Activated CD4-positive, alpha-beta memory T cell treated with anti-CD3 and anti-CD28 coated beads, Interleukin-2, amount 10 ng/mL, durations not matched to agents 7 days and 5 days (primary cell): Measurements from ENCODE around the gene SFRP2. TPM values are rescaled to one million over a fixed set of nuclear protein-coding genes. Genes with fewer than 3 reads are reported as not detected.

ENCODE experiments used
- CTCF ChIA-PET: fragments of 350-600 bp; sonication (Branson Sonifier 250); formaldehyde crosslinking; loops from one replicate; lab custom pipeline; 2021; ENCODE audit warnings: antibody characterized with exemption, inconsistent platforms; lab: Charles Lee
- POLR2A ChIA-PET: fragments of 350-600 bp; sonication (Branson Sonifier 250); formaldehyde crosslinking; loops from one replicate; lab custom pipeline; 2021; ENCODE audit warnings: antibody characterized with exemption; lab: Charles Lee
- DNase-seq: peaks from one replicate; pipeline ENCODE4 v3.0.0-alpha.2; 2020
- H3K27ac Mint-ChIP-seq: one replicate; pipeline ENCODE4 v1.8.0; 2021; ENCODE audit warnings: mild to moderate bottlenecking, mixed read lengths
- H3K27me3 Mint-ChIP-seq: one replicate; pipeline ENCODE4 v1.8.0; 2021; ENCODE audit warnings: mixed read lengths
- H3K36me3 Mint-ChIP-seq: one replicate; pipeline ENCODE4 v1.8.0; 2021; ENCODE audit warnings: low read depth, mixed read lengths
- H3K4me1 Mint-ChIP-seq: one replicate; pipeline ENCODE4 v1.8.0; 2021; ENCODE audit warnings: mixed read lengths
- H3K4me3 Mint-ChIP-seq: one replicate; pipeline ENCODE4 v1.8.0; 2021; ENCODE audit warnings: mild to moderate bottlenecking, mixed read lengths
- H3K9me3 Mint-ChIP-seq: one replicate; pipeline ENCODE4 v1.8.0; 2021; ENCODE audit warnings: mixed read lengths
- total RNA-seq, 2 experiments: library from RNA; stranded (reverse); gene quantifications; one replicate each; pipeline ENCODE4 v1.2.3, GENCODE V29; 2021

The SFRP2 gene
- total RNA-seq, 2 experiments from 2014 or later: not detected

GRCh38 chr4:153814789-153815188 is 25.9 kb upstream of the SFRP2 start:
- Mint-ChIP-seq H3K4me3 (no peak overlapping the region), H3K4me1 (no peaks in the 10 kb centered on the region), H3K36me3 (no peaks in the 10 kb centered on the region), H3K27me3 (peaks cover 29% of the 10 kb centered on the region), H3K27ac (no peak overlapping the region), H3K9me3 (no peaks in the 10 kb centered on the region)
- ChIA-PET CTCF (no interaction called here), POLR2A (no interaction called here)
- no peak for DNase-seq

DNA sequence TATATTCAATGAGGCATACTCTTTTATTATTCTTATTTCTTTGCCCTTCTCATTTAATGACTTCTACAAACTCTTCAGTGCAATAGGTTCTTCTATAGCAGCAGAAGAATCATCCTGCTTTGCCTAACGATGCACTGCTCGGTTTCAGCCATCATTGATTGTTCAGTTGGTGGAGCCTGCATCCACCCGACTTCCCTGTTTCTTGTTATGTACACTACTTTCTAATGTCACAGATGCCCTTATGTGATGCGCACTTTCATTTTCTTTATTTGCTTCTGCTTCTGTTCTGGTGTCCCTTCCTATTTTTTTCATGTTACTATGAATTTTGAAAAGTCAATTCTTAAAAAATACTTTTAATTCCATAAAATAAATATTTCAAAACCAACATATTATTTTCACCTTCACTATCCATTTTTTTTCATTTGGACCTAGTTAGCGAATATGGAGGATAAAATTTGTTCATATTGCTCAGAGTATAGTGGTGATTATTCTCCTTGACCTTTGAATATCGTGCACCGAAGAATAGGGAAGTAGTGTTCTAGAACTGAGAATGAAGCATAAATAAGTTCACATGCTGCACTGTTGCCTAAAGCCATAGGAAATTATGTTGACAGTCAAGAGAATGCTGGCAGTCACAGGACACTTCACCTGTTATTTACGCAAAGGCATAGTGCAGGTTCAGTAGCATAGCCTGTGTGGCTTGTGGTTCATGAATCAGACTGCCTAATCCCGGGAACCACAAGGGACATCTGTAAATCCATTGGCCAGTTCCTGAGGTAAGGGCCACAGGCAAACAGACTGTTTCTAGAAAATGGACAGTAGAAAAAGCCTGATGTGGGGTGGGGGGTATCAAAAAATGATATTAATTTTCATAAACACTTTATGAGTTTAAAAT is 21.3 kb upstream of the SFRP2 start:
- no peak for DNase-seq
- Mint-ChIP-seq H3K36me3 (no peaks in the 10 kb centered on the region), H3K27ac (no peak overlapping the region), H3K4me1 (peaks cover 4% of the 10 kb centered on the region), H3K9me3 (peaks cover 2% of the 10 kb centered on the region), H3K4me3 (no peak overlapping the region), H3K27me3 (peaks cover 21% of the 10 kb centered on the region)
- CTCF ChIA-PET: no interaction called here
- POLR2A ChIA-PET: no interaction called here

DNA sequence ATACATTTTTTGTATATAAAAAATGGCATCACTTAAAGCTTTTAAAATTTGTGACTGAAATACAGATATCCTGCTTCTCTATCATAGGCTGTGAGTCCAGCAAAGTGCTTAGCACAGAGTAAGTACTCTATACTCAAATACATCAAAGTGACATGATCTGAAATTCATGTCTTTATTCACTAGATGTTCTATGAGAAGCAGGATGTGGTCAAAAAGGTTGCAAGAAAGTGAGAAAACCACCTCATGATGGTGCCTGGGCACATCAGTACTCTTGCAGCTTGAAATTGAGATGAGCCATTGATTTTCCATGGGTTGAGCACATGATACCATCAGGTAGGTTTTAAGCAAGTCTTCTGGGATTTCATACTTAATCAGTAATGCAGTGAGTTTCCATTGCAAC is 20.4 kb upstream of the SFRP2 start:
- POLR2A ChIA-PET: no interaction called here
- Mint-ChIP-seq H3K27ac (no peak overlapping the region), H3K27me3 (peaks cover 16% of the 10 kb centered on the region), H3K36me3 (no peaks in the 10 kb centered on the region), H3K4me3 (no peak overlapping the region), H3K4me1 (peaks cover 4% of the 10 kb centered on the region), H3K9me3 (peaks cover 2% of the 10 kb centered on the region)
- CTCF ChIA-PET: interaction anchor here (1.5 kb wide), 1 partner anchor 25 kb away, joined by 4 read pairs; no protein-coding TSS in a partner anchor
- no peak for DNase-seq

GRCh38 chr4:153808175-153808574 is 19.3 kb upstream of the SFRP2 start:
- Mint-ChIP-seq H3K36me3 (no peaks in the 10 kb centered on the region), H3K9me3 (peaks cover 2% of the 10 kb centered on the region), H3K4me1 (peaks cover 4% of the 10 kb centered on the region), H3K27ac (no peak overlapping the region), H3K27me3 (peaks cover 14% of the 10 kb centered on the region), H3K4me3 (no peak overlapping the region)
- POLR2A ChIA-PET: no interaction called here
- DNase-seq: no peak
- CTCF ChIA-PET: interaction anchor here (1.5 kb wide), 1 partner anchor 24 kb away, joined by 4 read pairs; no protein-coding TSS in a partner anchor

DNA sequence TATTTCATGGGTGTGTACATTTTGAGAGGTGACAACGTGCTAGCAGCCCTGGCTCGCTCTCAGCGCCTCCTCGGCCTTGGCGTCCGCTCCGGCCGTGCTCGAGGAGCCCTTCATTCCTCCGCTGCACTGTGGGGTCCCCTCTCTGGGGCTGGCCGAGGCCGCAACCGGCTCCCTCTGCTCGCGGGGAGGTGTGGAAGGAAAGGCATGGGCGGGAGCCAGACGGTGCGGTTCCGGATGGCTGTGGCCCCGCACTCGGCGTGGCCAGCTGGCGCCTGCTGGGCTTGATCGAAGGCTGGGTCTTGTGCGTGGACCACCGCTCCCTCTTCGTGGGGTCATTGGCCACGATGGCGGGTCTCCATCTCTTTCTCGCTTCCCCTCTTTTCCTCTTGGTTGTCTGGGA is 17.2 kb upstream of the SFRP2 start:
- H3K4me1 Mint-ChIP-seq: peaks cover 4% of the 10 kb centered on the region
- no peak overlapping the region for H3K4me3 Mint-ChIP-seq
- ChIA-PET CTCF (no interaction called here), POLR2A (no interaction called here)
- H3K36me3 Mint-ChIP-seq: no peaks in the 10 kb centered on the region
- peaks cover 2% of the 10 kb centered on the region for H3K9me3 Mint-ChIP-seq
- DNase-seq: no peak
- H3K27me3 Mint-ChIP-seq: peaks cover 11% of the 10 kb centered on the region
- no peak overlapping the region for H3K27ac Mint-ChIP-seq

DNA sequence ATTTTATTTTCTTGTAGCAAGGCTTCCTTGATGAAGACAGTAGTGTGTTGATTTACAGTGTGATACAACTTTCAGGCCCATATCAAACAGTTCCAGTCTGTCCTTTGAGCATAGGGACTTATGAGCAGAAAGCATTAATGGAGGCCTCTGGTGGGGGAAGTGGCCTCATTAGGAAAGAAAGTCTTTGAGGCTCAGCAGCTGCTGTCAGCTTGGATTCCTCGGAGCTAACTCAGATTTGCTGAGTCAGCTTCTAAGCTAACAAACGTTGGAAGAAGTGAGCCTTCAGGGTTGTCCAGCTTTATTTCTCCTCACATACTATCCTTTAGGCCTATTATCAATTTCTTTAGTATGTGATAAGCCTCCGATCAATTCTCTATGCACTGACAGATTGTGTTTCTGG is 15.8 kb upstream of the SFRP2 start:
- ChIA-PET POLR2A (interaction anchor here (0.6 kb wide), 1 partner anchor 407 kb away, joined by 4 read pairs; no protein-coding TSS in a partner anchor), CTCF (no interaction called here)
- Mint-ChIP-seq H3K4me1 (peaks cover 4% of the 10 kb centered on the region), H3K9me3 (peaks cover 2% of the 10 kb centered on the region), H3K4me3 (no peak overlapping the region), H3K27ac (no peak overlapping the region), H3K27me3 (peaks cover 11% of the 10 kb centered on the region), H3K36me3 (no peaks in the 10 kb centered on the region)
- DNase-seq: no peak

DNA sequence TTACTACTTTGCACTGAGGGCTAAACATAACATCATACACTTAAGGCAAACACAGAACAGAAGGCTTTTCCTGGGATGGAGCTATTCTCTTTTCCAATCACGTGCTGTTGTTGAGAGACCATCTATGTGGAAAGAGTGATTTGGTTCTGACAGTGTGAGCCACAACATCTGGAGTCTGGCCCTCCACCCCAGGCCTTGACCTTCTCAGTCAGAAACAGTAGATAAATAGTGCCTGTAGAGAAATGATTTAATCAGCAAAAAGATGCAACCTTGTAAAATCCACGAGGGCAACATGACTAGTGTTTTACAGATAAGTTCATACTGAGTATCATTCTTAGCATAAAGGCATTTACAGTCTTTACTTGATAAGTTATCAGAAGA is 10.8 kb upstream of the SFRP2 start:
- Mint-ChIP-seq H3K4me1 (no peaks in the 10 kb centered on the region), H3K9me3 (no peaks in the 10 kb centered on the region), H3K4me3 (no peak overlapping the region), H3K36me3 (no peaks in the 10 kb centered on the region), H3K27me3 (peaks cover 49% of the 10 kb centered on the region), H3K27ac (no peak overlapping the region)
- DNase-seq: no peak
- ChIA-PET CTCF (no interaction called here), POLR2A (no interaction called here)

GRCh38 chr4:153798901-153799693 is 10.2 kb upstream of the SFRP2 start:
- H3K36me3 Mint-ChIP-seq: no peaks in the 10 kb centered on the region
- POLR2A ChIA-PET: no interaction called here
- no peaks in the 10 kb centered on the region for H3K9me3 Mint-ChIP-seq
- DNase-seq: no peak
- no peak overlapping the region for H3K27ac Mint-ChIP-seq
- H3K4me3 Mint-ChIP-seq: no peak overlapping the region
- H3K4me1 Mint-ChIP-seq: no peaks in the 10 kb centered on the region
- CTCF ChIA-PET: no interaction called here
- H3K27me3 Mint-ChIP-seq: peaks cover 55% of the 10 kb centered on the region

- H3K9me3 Mint-ChIP-seq: no peaks in the 10 kb centered on the region
- POLR2A ChIA-PET: no interaction called here
- H3K4me3 Mint-ChIP-seq: no peak overlapping the region
- DNase-seq: no peak
- no peaks in the 10 kb centered on the region for H3K4me1 Mint-ChIP-seq
- peaks cover 62% of the 10 kb centered on the region for H3K27me3 Mint-ChIP-seq
- CTCF ChIA-PET: no interaction called here
- H3K27ac Mint-ChIP-seq: no peak overlapping the region
- H3K36me3 Mint-ChIP-seq: no peaks in the 10 kb centered on the region
Measured at GRCh38 chr4:153798420-153798819, 9.5 kb upstream of the SFRP2 start.

- Mint-ChIP-seq H3K36me3 (peaks cover 4% of the 10 kb centered on the region), H3K9me3 (no peaks in the 10 kb centered on the region), H3K4me3 (no peak overlapping the region), H3K27ac (no peak overlapping the region), H3K27me3 (peaks cover 87% of the 10 kb centered on the region), H3K4me1 (peaks cover 15% of the 10 kb centered on the region)
- ChIA-PET CTCF (interaction anchor here (2.4 kb wide), 1 partner anchor 8 kb away, joined by 8 read pairs; no protein-coding TSS in a partner anchor), POLR2A (no interaction called here)
- DNase-seq: no peak
Measured at GRCh38 chr4:153794006-153794405, 5.1 kb upstream of the SFRP2 start.

- peaks cover 87% of the 10 kb centered on the region for H3K27me3 Mint-ChIP-seq
- H3K4me1 Mint-ChIP-seq: peaks cover 24% of the 10 kb centered on the region
- no peak for DNase-seq
- POLR2A ChIA-PET: no interaction called here
- H3K4me3 Mint-ChIP-seq: peak overlapping the region; percentile 16
- H3K36me3 Mint-ChIP-seq: peaks cover 4% of the 10 kb centered on the region
- H3K27ac Mint-ChIP-seq: no peak overlapping the region
- H3K9me3 Mint-ChIP-seq: no peaks in the 10 kb centered on the region
- CTCF ChIA-PET: no interaction called here
Measured at GRCh38 chr4:153792618-153793247, 3.9 kb upstream of the SFRP2 start.

GRCh38 chr4:153791746-153792617 is 3.1 kb upstream of the SFRP2 start:
- H3K4me3 Mint-ChIP-seq: no peak overlapping the region
- ChIA-PET CTCF (no interaction called here), POLR2A (no interaction called here)
- peaks cover 25% of the 10 kb centered on the region for H3K4me1 Mint-ChIP-seq
- H3K27me3 Mint-ChIP-seq: peaks cover 88% of the 10 kb centered on the region
- DNase-seq: no peak
- no peak overlapping the region for H3K27ac Mint-ChIP-seq
- no peaks in the 10 kb centered on the region for H3K9me3 Mint-ChIP-seq
- peaks cover 4% of the 10 kb centered on the region for H3K36me3 Mint-ChIP-seq
